DMS53 (cell line): Measurements from ENCODE around the gene NUDT8.
"Not testable (repeated sequence)": the region's sequence is repeated elsewhere in the genome, so short reads cannot be mapped to it uniquely, and the experiment has no call there.

ENCODE experiments used
- DNase-seq: peaks from one replicate; lab custom pipeline; 2025; lab: John Stamatoyannopoulos, UW

Gene NUDT8

GRCh38 chr11:67627812-67628624, 1.7 kb downstream of the NUDT8 start:
- no peak for DNase-seq

GRCh38 chr11:67627441-67627811, 2.3 kb downstream of the NUDT8 start:
- DNase-seq, result no peak

- no peak for DNase-seq
These were observed 2.8 kb downstream of the NUDT8 start for GRCh38 chr11:67626970-67627369.

GRCh38 chr11:67626131-67626833, 3.5 kb downstream of the NUDT8 start:
- not testable (repeated sequence) for DNase-seq

- DNase-seq, result not testable (repeated sequence)
These were observed 5.9 kb downstream of the NUDT8 start for GRCh38 chr11:67623795-67624194.

GRCh38 chr11:67622905-67623304, 6.8 kb downstream of the NUDT8 start:
- DNase-seq, result not testable (repeated sequence)

- DNase-seq, result not testable (repeated sequence)
These were observed 7.8 kb downstream of the NUDT8 start for GRCh38 chr11:67621928-67622327.

GRCh38 chr11:67620621-67621020, 9.1 kb downstream of the NUDT8 start:
- peak; percentile 47 for DNase-seq

GRCh38 chr11:67619683-67620618, 9.8 kb downstream of the NUDT8 start:
- peak; percentile 45 for DNase-seq

GRCh38 chr11:67618901-67619659, 10.7 kb downstream of the NUDT8 start:
- not testable (repeated sequence) for DNase-seq

GRCh38 chr11:67617243-67617953, 12.3 kb downstream of the NUDT8 start:
- no peak for DNase-seq

- peak; percentile 40 for DNase-seq
These were observed 13.1 kb downstream of the NUDT8 start for GRCh38 chr11:67616431-67617242.

- DNase-seq, result no peak
These were observed 13.9 kb downstream of the NUDT8 start for GRCh38 chr11:67615728-67616430.

- DNase-seq, result peak; percentile 87
These were observed 14.7 kb downstream of the NUDT8 start for GRCh38 chr11:67614730-67615714.

- DNase-seq, result peak; percentile 76
These were observed 15.6 kb downstream of the NUDT8 start for GRCh38 chr11:67613960-67614715.

GRCh38 chr11:67613313-67613959, 16.3 kb downstream of the NUDT8 start:
- peak; percentile 61 for DNase-seq

- DNase-seq, result no peak
These were observed 17.0 kb downstream of the NUDT8 start for GRCh38 chr11:67612751-67613150.
